ENCODE results near the gene TESPA1.

TESPA1 gene

DNA sequence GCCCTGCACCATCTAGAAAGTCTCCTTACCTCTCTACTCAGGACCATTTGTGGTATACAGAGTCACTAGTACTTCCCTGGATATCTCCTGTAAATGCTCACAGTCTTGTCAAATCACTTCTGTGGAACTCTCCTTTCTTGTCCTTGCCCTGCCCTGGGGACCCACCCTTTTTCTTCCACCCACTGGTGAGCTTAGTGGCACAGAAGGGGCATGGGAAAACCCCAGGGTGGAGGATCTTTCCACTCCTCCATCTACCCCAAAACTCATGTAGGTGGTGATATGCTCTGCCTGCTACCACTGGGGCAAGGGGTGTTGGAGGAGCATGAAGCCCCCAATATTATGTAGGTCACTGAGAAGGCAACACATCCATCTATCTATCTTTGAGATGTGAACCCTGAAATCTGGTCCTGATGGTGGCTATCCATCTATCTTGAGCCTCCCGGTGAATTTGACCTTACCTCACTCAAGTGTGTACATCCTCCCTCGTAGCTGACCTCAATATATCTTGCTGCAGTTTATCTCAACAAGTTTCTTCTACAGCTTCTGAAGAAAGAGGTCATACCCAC, 943 bp downstream of the TESPA1 start:
- DNase-seq (ENCODE audit: low read depth) = no peak

DNA sequence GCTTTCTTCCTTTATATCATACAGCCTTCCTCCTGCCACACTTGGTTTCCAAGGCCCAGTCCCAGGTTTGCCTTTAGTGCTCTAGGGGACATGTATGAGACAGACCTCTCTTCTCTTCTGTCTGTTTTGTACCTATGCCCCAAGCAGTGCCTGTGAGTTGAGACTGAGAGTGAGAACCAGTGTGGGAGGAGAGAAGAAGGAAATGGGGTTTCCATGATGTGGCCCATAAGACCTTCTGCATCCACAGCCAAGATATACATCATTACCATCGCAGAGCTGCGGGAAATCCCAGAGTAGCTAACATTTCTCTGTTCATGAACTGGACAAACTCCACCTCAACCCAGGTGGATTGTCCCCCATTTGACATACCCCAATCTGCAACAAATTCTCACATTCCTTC, 2.8 kb downstream of the TESPA1 start:
- DNase-seq (ENCODE audit: low read depth) = no peak

DNA sequence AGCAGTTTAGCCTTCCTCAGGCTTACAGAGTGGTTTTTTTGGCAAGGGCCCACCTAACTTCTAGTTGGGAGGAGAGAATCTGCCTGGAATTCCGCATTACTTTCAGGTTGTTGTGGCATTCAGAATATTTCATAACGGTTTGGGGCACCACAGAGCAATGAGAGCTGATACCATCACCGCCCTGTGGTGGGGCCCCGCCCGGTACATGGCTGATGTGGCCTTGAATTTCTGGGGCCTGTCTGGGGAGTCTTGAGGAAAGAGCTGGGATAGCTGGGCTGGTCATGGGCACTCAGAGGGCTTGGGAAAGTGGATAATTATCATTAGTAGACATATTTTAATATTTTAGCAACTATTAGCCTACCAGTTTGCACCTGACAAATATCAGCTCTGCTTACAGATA, 4.2 kb downstream of the TESPA1 start:
- DNase-seq (ENCODE audit: low read depth) = peak; percentile 36

DNA sequence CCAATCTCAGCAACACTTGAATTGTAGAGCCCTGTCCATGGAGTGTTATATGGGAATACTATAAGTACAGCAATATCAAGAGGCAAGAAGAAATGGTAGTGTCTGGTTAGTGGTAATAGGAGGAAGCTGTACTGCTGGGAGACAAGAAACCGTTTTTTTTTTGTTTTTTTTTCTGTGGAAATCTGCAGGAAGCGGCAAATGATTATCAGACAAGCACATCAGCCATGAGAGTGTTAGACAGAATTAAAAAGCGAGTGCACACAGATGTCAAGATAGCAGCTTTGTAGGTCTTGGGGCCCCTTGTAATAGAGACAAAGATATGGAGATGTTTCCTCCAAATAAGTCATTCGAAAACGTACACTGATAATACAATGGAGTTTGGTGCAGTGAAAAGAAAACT, 6.7 kb downstream of the TESPA1 start:
- DNase-seq (ENCODE audit: low read depth) = no peak

DNA sequence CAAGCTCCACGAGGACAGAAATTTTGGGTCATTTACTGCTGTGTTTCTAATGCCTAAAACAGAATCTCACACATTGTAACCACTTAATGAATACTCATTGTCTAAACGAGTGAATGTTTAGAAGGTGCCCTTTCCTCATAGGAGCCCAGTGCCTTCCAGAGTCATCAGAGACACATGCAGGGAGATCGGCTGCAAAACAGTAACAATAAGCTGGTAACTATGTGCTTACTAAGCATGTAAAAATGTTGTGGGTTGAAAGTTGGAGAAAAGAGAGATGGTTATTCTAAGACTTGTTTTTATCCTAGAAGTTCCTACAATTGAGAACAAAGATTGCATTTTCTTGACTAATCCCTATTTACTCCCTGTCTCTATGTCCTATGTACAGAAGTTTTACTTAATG, 7.4 kb downstream of the TESPA1 start:
- no peak for DNase-seq (ENCODE audit: low read depth)

DNA sequence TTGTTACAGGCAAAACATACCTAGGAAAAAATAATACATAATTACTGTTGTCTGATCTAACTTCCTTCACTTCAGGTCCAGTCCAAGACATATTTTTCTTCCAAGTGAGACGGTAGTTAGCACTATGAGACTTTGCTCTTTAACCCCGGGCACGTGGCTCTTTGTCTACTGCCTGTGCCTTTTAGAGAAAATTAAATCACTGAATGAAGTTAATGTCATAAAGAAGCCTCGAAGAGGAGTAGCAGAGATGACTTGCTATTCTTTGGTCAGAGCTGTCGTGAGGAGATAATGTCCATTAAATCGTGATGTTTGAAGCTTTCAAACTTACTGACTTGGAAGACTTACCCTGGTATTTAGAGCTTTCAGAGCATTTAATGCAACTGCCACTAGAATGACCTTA, 8.7 kb downstream of the TESPA1 start:
- DNase-seq (ENCODE audit: low read depth) = no peak

DNA sequence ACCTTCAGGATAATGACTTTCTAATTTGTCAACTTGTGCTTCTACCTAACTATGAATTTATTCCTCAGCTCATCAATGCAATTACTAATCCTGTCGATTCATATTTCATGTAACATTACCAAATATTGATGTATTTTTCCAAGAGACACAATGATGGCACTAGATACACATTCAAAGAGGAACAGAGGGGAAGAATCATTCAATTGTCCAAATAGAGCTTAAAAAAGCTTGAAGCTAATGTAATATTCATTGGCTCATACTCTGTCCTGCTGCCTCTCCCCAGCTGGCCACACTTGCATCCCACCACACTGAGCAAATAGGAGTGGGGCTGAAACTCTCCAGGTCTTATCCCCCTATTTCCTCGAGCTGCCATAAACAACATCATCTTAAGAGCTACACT, 9.3 kb downstream of the TESPA1 start:
- no peak for DNase-seq (ENCODE audit: low read depth)

DNA sequence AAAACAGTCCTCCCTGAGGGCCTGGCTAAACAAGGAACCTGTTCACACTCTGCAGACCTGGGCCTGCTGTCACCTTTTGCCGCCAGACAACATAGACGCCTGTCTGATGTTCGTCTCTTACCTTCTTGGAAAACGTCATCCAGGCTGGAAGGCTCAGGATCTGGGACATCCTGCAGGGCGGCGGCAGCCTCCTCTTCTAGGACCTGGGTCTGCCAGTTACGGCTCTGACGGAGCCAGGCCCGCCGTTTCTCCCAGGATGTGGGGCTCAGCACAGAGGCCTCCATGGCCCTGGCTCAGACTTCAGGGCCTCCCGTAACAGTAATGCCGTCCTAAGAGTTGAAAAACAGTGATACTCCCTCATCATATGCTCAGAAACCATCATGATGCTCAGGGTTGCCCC, 10.3 kb downstream of the TESPA1 start:
- no peak for DNase-seq (ENCODE audit: low read depth)

DNA sequence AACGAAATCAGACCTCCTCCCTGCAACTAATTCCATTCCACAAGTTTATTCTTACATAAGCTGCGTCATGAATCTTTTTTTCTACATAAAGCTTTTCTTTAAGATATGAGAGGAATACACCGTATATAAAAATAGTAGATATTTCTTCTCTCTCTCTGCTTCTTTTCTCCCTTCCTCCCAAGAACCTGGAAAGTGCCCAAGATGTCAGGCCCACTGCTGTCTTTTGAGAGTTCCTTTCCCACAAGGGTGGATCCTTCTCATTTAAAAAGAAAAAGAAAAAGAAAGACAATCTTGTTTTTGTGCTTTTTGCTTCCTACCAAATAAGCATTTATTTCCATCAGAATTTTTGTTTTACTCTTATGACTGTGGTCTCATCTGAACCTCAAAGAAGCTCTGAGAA, 11.0 kb downstream of the TESPA1 start:
- no peak for DNase-seq (ENCODE audit: low read depth)

DNA sequence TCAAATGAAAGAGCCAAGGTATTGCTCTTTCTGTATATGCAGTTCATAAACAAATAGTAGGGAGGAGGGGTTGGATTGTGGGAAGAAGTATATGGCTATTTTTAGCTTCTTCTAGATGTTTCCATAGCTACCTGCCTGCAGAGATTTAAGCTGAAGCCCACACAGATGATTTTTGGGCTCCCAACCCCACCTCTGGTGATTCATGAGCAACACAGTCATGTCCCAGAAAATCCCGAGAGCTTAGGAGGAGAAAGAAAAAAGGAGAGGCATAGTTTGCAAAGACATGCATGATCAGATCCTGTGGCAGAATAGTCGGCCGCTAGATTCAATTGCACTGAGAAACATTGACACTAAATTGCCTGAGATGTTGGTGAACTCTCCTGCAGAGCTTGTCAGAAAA, 13.8 kb downstream of the TESPA1 start:
- no peak for DNase-seq (ENCODE audit: low read depth)

DNA sequence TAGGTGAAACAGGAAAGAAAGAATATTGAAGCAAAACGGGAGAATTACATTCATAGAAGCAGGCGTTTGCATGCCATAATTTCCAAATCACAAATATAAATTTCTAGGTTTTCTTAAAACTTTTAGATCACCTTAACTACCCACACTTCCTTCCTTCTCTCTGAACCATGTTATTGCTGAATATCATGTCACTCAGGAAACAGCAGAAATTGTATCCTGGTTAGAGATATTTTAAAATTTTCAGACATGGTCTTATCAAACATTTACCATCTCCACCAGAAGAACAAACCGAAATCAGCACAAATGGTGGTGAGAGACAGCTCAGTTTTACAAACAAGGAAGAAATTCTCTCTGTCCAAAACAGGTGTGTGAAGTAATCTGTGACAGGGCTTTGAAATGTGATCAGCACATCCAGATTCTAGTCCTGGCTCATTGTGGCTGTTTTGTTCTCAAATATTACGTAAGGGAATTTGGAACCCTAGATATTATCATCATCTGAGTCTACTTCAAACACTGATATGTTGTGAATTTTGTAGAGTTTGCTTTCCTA, 16.3 kb downstream of the TESPA1 start:
- DNase-seq (ENCODE audit: low read depth) = no peak

DNA sequence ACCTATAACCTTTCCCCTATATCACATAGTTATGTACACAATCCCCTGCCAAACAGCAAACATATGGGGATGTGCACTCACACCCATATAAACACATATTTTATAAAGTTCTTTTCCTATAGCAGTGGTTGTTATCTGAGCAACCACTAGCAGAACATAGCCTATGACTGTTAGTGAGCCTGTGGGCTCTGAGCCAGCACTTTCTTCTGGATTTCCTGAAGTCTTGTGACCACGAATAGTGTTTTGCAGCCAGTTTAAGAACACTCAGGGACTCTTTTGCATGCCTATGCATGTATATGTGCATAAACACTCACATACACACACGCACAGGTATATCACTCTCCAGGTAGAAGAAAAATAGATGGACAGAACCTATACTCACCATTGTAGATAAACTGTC, 17.1 kb downstream of the TESPA1 start:
- no peak for DNase-seq (ENCODE audit: low read depth)

DNA sequence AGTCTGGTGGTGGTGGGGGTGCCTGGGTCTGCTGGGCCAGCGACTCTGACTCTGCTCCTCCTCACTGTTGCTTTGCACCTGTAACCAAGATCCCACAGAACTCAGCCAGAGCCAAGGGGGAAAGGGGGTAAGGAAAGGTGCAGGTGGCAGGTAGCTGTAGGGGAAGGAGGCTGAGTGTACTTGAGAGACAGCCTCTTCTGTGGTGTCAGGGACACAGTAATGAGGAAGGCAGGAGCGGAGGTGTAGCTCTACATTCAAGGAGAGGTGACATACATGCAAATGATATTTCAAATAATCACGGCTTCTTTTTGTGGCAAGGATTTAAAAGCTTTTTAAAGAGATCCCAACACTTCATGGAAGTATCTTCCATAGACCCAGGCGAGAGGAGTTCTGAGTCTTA, 23.4 kb downstream of the TESPA1 start:
- no peak for DNase-seq (ENCODE audit: low read depth)

DNA sequence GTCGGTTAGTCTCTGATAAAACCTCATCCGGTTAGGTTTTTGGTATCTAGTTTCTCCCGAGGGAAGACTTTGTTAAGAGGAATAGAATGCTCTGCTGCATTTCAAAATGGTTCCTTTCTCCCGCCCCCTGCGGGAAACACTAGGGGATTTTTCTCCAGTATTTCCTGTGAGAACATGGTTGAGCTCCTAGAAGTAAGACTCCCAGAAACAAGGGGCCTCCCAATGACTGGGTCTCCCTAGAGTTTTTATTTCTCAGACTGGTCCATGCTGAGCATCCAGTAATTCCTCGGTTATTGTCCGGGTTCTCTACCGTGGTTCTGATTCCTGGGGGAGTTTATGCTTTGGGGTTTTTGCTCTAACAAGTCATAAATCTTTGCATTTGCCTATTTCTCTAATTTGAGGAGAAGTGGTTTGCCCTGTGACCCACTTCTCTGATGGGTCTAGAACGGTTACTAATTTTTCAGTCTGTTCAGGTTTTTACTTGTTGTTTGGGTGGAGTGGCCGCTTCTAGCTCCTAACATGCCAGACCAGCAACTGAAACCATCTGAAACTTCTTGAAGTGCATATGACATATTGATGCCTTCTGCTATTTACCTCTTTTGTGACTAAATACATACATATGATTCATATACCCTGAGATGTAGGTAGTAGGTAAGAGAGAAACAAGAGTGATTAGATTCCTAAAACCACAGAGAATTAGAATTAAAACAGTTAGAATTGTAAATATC, 25.1 kb downstream of the TESPA1 start:
- no peak for DNase-seq (ENCODE audit: low read depth)

DNA sequence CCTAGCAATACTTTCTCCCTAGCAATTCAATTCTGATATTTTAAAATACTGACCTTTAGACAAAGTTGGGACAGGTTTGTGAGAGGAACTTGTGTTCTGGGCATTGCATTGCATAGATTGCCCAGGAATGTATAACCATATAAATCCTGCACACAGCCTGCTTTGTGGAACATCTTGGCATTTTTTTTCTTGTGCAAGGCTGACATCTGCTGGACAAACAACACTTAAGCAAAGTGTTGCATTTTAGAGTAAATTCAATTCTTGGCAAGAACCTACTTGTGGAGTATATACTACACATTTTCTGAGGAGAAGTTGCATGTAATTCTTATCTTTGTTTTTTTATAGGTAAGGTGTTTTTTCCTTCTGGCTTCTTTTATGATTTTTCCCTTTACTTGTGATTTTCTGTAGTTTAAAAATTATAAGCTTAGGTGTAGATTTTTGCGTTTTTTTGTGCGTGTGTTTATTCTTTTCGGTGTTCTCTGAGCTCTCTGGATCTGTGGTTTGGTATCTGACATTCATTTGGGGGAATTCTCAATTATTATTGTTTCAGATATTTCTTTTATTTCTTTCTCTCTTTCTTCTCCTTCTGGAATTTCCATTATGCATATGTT, 26.4 kb downstream of the TESPA1 start:
- peak; percentile 23 for DNase-seq (ENCODE audit: low read depth)

DNA sequence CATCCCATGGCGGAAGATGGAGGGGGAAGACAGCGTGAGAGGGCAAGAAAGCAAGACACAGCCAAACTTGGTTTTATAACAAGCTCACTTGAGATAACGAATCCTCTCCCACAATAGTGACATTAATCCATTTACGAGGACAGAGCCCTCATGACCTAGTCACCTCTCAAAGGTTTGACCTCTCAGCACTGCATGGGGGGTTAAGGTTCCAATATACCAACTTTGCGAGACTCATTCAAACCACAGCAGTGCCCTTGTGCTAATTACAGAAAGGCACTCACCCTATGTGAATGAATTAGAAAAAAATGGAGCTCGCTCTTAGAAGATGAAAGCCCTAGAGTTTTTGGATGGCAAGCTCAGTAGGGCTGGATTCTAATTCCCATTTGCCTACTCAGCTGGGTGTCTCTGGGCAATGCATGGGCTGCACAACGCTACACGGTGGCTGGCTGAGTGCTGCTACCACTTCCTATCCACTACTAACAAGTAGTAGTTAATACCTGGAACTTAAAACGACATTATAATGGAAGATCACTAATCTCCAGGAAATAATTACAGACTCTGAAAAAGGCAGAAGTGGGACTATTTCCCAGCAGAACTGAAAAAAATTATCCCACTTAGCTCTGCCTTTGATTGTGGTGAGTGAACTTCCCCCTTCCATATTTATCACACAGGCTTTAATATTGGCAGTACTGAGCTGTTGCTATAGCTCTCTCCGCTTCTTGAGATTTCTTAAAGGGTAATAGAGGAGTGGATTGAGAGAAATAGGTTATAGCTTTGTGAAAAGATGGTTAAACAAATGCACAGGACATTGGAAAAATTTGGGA, 27.5 kb downstream of the TESPA1 start:
- no peak for DNase-seq (ENCODE audit: low read depth)

DNA sequence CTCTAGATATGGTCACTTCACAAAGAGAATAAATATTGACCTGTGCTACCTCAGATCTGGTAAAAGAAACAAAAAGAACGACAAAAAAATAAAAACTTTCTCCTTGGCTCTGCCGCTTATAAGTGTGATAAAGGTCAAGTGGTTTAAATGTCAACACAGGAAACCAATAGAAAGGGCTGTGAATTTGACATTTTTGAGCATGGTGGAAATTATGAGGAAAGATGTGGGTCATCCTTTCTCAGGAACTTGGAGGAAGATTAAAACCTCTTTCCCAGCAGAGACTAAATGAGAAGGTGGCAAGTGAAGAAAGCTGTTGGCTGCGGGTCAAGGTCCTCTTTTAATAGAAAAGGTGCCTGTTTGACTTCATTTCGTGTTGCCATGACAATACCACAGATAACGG, 28.2 kb downstream of the TESPA1 start:
- DNase-seq (ENCODE audit: low read depth) = no peak

DNA sequence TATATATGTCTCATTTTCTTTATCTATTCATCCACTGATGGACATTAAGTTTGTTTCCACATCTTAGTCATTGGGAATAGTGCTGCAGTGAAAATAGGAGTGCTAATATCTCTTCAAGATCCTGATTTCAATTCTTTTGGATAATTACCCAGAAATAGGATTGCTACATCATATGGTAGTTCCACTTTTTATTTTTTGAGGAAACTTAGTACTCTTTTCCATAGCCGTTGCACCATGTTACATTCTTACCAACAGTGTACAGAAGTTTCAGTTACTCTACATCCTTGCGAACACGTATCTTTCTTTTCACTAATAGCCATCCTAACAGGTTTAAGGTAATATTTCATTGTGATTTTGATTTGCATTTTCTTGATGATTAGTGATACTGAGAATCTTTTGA, 29.8 kb downstream of the TESPA1 start:
- DNase-seq (ENCODE audit: low read depth) = no peak

DNA sequence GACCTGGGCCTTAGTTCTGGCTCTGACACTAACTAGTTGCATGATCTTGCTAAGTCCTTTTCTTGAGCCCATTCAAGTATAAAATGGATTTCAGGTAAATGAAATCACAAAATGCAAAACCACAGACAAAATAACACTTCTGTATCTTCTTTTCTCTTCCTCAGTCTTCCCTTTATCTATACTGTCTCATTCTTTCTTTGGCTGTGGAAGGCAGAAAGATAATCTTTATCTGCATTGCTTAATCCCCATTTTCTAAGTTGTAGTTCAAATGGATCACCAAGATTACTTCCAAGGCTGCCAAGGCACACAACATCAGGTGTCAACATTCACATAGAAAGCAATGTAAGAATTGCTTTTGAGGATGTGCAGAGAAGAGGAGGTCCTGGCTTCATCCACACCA, 30.3 kb downstream of the TESPA1 start:
- DNase-seq (ENCODE audit: low read depth) = no peak

DNA sequence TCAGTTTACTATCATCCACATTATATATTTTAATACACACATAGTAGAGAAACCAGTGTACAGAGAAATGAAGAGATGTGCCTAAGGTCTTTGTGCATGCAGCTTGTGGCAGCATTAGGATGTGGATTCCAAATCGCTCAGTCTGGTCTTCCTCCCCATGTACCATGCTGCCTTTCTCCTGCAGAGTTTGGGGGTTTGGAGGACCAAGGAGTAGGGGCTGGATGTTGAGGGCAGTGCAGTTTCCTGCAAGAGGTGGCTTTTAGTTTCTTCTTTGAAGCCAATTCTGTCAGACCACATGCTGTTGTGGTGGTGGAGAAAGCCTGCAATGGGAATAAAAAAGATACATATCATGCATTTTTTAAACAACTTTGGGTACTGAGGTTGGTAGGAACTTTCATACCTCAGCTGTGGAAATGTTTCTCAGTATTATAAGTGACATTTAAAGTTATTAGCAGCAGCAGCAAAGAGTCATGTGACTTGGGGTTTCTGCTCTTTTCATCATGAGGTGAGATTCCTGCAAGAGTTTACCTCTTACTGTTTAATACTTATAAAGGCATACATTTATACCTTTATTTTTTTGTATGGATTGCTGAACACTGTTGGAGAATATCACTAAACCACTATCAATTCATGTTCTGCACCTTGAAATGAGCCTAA, 34.4 kb downstream of the TESPA1 start:
- DNase-seq (ENCODE audit: low read depth) = no peak

DNA sequence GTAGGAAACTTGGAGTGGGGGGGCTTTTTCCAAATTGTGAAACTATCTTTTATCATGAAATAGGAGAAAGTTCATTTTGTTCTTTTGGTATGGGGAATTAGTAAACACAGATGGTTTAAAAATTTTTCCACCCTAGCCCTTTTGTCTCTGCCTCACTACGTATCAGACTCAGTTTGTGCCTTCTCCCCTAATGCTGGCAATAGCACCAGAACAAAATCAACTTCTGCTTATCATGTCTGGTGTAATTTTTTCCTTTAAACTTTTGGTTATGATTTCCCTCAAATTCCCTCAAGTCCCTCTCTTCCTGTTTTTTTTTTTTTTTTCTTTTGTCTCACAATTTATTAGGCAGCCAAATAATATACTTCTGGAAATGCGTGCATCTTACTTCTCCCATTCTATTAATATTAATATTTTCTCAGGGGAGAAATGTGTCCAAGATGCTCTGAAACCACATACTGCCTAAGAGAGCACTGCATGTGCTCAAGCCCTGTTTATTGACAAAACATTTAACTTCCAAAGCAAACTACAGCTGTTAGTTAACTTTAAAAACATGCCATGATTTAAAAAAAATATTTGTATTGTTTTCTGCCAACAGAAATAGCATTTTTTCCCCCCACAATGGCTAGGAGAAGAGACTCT, 35.4 kb downstream of the TESPA1 start:
- DNase-seq (ENCODE audit: low read depth) = no peak

DNA sequence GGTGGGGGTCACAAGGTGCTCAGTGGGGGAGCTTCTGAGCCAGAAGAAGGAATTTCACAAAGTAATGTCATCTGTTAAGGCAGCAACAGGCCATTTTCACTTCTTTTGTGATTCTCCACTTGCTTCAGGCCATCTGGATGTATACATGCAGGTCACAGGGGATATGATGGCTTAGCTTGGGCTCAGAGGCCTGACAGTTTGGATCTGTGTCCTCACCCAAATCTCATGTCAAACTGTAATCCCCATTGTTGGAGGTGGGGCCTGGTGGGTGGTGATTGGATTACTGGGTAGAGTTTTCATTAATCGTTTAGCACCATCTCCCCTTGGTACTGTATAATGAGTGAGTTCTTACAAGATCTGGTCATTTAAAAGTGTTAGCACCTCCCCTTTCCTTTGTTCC, 36.4 kb downstream of the TESPA1 start:
- DNase-seq (ENCODE audit: low read depth) = no peak
